ENCODE data around the gene FUOM. TPM values are rescaled to one million over a fixed set of nuclear protein-coding genes. Genes with fewer than 3 reads are reported as not detected.

FUOM gene
- total RNA-seq, 1 donor from 2014 or later = 37.2 TPM

- ChIA-PET CTCF (interaction anchor here (0.8 to 1.3 kb wide), 4 partner anchors 12 to 293 kb away, joined by 3 to 4 read pairs (median 3); no protein-coding TSS in a partner anchor), POLR2A (interaction anchor here (0.6 to 0.9 kb wide), 3 partner anchors 10 to 409 kb away, joined by 5 to 16 read pairs (median 6); no protein-coding TSS in a partner anchor)
- DNase-seq (no peak), ATAC-seq (ENCODE audit: low read depth) (no peak)
- no peak overlapping the region for H3K4me3 Mint-ChIP-seq
- no peak for TF ChIP-seq CTCF (IDR thresholded peaks at IDR 0.05)
- peaks cover 3% of the 10 kb centered on the region for H3K9me3 Mint-ChIP-seq
- H3K4me1 Mint-ChIP-seq = peaks cover 13% of the 10 kb centered on the region
- intact Hi-C loops (cut with micrococcal nuclease) = loop anchor here (1.0 to 5.0 kb wide), 2 partner anchors 13 to 182 kb away; no protein-coding TSS in a partner anchor
- H3K36me3 Mint-ChIP-seq (ENCODE audit: low read depth) = peaks cover 30% of the 10 kb centered on the region
- peaks cover 12% of the 10 kb centered on the region for H3K27me3 Mint-ChIP-seq
- H3K27ac Mint-ChIP-seq = no peak overlapping the region
These were observed 42.9 kb downstream of the FUOM start for GRCh38 chr10:133314911-133315310.

- intact Hi-C loops (cut with micrococcal nuclease) = loop anchor here (5.0 kb wide), 1 partner anchor 184 kb away; no protein-coding TSS in a partner anchor
- ChIA-PET POLR2A (no interaction called here), CTCF (interaction anchor here (1.5 kb wide), 1 partner anchor 15 kb away, joined by 4 read pairs; no protein-coding TSS in a partner anchor)
- no peak overlapping the region for H3K4me3 Mint-ChIP-seq
- peaks cover 3% of the 10 kb centered on the region for H3K9me3 Mint-ChIP-seq
- no peak overlapping the region for H3K27ac Mint-ChIP-seq
- peaks cover 33% of the 10 kb centered on the region for H3K36me3 Mint-ChIP-seq (ENCODE audit: low read depth)
- H3K4me1 Mint-ChIP-seq = peaks cover 7% of the 10 kb centered on the region
- peaks cover 5% of the 10 kb centered on the region for H3K27me3 Mint-ChIP-seq
- TF ChIP-seq CTCF (IDR thresholded peaks at IDR 0.05) = no peak
- DNase-seq (no peak), ATAC-seq (ENCODE audit: low read depth) (no peak)
These were observed 44.6 kb downstream of the FUOM start for GRCh38 chr10:133313192-133313591.

GRCh38 chr10:133312769-133313145, 45.1 kb downstream of the FUOM start:
- ChIA-PET CTCF (interaction anchor here (1.5 kb wide), 1 partner anchor 16 kb away, joined by 4 read pairs; no protein-coding TSS in a partner anchor), POLR2A (no interaction called here)
- no peak overlapping the region for H3K4me3 Mint-ChIP-seq
- intact Hi-C loops (cut with micrococcal nuclease) = loop anchor here (5.0 kb wide), 1 partner anchor 185 kb away; no protein-coding TSS in a partner anchor
- no peak for ATAC-seq (ENCODE audit: low read depth)
- H3K27me3 Mint-ChIP-seq = peaks cover 5% of the 10 kb centered on the region
- H3K9me3 Mint-ChIP-seq = peaks cover 3% of the 10 kb centered on the region
- TF ChIP-seq CTCF (IDR thresholded peaks at IDR 0.05) = no peak
- H3K4me1 Mint-ChIP-seq = peaks cover 10% of the 10 kb centered on the region
- H3K36me3 Mint-ChIP-seq (ENCODE audit: low read depth) = peaks cover 36% of the 10 kb centered on the region
- no peak for DNase-seq
- H3K27ac Mint-ChIP-seq = no peak overlapping the region

- CTCF ChIA-PET = interaction anchor here (1.5 kb wide), 1 partner anchor 16 kb away, joined by 4 read pairs; no protein-coding TSS in a partner anchor
- no peak for DNase-seq
- no peak for TF ChIP-seq CTCF (IDR thresholded peaks at IDR 0.05)
- no peak for ATAC-seq (ENCODE audit: low read depth)
- Mint-ChIP-seq H3K27me3 (peaks cover 5% of the 10 kb centered on the region), H3K36me3 (ENCODE audit: low read depth) (peaks cover 37% of the 10 kb centered on the region), H3K4me3 (no peak overlapping the region), H3K4me1 (peaks cover 15% of the 10 kb centered on the region), H3K27ac (no peak overlapping the region), H3K9me3 (peaks cover 3% of the 10 kb centered on the region)
- intact Hi-C loops (cut with micrococcal nuclease) = loop anchor here (5.0 kb wide), 1 partner anchor 185 kb away; no protein-coding TSS in a partner anchor
- POLR2A ChIA-PET = no interaction called here
These were observed 45.6 kb downstream of the FUOM start for GRCh38 chr10:133312016-133312768.

GRCh38 chr10:133311570-133311969, 46.2 kb downstream of the FUOM start:
- Mint-ChIP-seq H3K4me1 (peaks cover 21% of the 10 kb centered on the region), H3K27me3 (peaks cover 5% of the 10 kb centered on the region), H3K9me3 (peaks cover 3% of the 10 kb centered on the region), H3K36me3 (ENCODE audit: low read depth) (peaks cover 37% of the 10 kb centered on the region), H3K4me3 (no peak overlapping the region), H3K27ac (no peak overlapping the region)
- ChIA-PET POLR2A (interaction anchor here (0.6 kb wide), 1 partner anchor 13 kb away, joined by 3 read pairs; no protein-coding TSS in a partner anchor), CTCF (no interaction called here)
- intact Hi-C loops (cut with micrococcal nuclease) = loop anchor here (5.0 kb wide), 1 partner anchor 186 kb away; no protein-coding TSS in a partner anchor
- no peak for TF ChIP-seq CTCF (IDR thresholded peaks at IDR 0.05)
- DNase-seq (no peak), ATAC-seq (ENCODE audit: low read depth) (no peak)

All from activated B cell treated with CpG ODN at 0.5 μM for 24 hours (primary cell).